Measurements from ENCODE around the gene DNM3.

Gene DNM3

DNA sequence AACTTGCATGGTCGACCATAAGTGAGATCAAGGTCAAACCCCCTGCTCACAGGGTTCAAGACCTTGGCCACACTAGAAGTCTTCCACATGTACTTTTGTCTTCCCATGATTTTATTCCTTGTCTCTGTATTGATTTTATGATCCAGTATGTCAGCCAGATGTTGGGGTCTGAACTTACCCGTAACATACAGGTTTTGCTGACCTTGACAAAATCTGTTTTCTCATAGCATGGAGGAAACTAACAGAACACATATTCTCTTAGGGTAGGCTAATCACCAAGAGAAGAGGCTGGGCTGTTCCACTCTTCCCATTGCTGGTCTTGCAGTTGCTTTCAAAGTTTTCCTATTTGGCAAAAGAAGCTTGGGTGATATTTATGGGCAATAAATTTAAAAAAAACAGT is 284.0 kb downstream of the DNM3 start:
- Histone ChIP-seq H3K4me3 (ENCODE audit: low read depth, low read length, poor library complexity, severe bottlenecking) (no peak overlapping the region), H3F3A (ENCODE audit: insufficient read depth, low read length) (no peaks in the 10 kb centered on the region), H4K20me1 (ENCODE audit: insufficient read depth, low read length) (no peaks in the 10 kb centered on the region), H3K79me2 (ENCODE audit: insufficient read depth, low read length) (no peaks in the 10 kb centered on the region), H3K9ac (ENCODE audit: low read length) (no peak overlapping the region), H3K36me3 (ENCODE audit: insufficient read depth, low read length) (no peaks in the 10 kb centered on the region), H3K9me2 (ENCODE audit: low read depth, low read length) (no peaks in the 10 kb centered on the region), H3K4me2 (ENCODE audit: low read length) (no peak overlapping the region), H3K27ac (ENCODE audit: low read depth, low read length, poor library complexity, severe bottlenecking) (no peak overlapping the region), H3K27me3 (ENCODE audit: insufficient read depth, low read length) (no peaks in the 10 kb centered on the region), H3K9me3 (ENCODE audit: low read length) (no peaks in the 10 kb centered on the region), H3K4me1 (ENCODE audit: insufficient read depth, low read length, severe bottlenecking) (no peaks in the 10 kb centered on the region), H2AFZ (ENCODE audit: low read length) (no peak overlapping the region)
- TF ChIP-seq, protein P1, sequence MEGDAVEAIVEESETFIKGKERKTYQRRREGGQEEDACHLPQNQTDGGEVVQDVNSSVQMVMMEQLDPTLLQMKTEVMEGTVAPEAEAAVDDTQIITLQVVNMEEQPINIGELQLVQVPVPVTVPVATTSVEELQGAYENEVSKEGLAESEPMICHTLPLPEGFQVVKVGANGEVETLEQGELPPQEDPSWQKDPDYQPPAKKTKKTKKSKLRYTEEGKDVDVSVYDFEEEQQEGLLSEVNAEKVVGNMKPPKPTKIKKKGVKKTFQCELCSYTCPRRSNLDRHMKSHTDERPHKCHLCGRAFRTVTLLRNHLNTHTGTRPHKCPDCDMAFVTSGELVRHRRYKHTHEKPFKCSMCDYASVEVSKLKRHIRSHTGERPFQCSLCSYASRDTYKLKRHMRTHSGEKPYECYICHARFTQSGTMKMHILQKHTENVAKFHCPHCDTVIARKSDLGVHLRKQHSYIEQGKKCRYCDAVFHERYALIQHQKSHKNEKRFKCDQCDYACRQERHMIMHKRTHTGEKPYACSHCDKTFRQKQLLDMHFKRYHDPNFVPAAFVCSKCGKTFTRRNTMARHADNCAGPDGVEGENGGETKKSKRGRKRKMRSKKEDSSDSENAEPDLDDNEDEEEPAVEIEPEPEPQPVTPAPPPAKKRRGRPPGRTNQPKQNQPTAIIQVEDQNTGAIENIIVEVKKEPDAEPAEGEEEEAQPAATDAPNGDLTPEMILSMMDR (IDR thresholded peaks at IDR 0.05; ENCODE audit: low read length), result no peak
- no peak for TF ChIP-seq EZH2 (IDR thresholded peaks at IDR 0.05; ENCODE audit: borderline replicate concordance, low read length)

DNA sequence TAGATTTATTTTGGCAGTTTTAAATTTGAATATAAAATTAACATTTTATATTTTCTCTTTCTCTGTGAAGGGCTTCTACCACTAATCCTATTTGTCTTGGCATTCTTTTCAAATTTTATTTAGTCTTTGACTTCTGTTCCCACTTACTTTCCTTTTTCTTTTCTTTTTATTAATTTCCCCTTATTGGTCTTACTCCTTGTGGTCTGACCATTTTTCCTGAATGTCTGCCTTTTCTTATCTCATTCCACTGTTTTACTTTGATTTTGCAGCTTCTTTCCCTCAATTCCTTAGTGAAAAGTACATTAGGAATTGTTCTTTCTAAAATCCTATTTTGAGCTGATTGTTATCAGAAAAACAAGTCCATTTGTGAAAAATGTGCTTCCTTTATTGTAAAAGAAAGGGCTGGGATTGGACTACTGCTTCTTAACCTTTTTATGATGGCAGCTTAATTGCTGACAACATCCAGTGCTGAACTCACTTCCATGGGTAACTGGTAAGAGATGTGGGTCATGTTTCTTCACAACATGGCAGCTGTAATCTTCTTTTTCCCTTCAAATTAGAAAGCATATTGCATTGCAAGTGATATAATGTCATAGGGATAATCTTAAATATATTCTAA is 284.6 kb downstream of the DNM3 start:
- Histone ChIP-seq H3K4me2 (ENCODE audit: low read length) (no peak overlapping the region), H3F3A (ENCODE audit: insufficient read depth, low read length) (no peaks in the 10 kb centered on the region), H4K20me1 (ENCODE audit: insufficient read depth, low read length) (no peaks in the 10 kb centered on the region), H3K27ac (ENCODE audit: low read depth, low read length, poor library complexity, severe bottlenecking) (no peak overlapping the region), H3K27me3 (ENCODE audit: insufficient read depth, low read length) (no peaks in the 10 kb centered on the region), H3K4me1 (ENCODE audit: insufficient read depth, low read length, severe bottlenecking) (no peaks in the 10 kb centered on the region), H3K79me2 (ENCODE audit: insufficient read depth, low read length) (no peaks in the 10 kb centered on the region), H3K9me3 (ENCODE audit: low read length) (no peaks in the 10 kb centered on the region), H3K9ac (ENCODE audit: low read length) (no peak overlapping the region), H3K4me3 (ENCODE audit: low read depth, low read length, poor library complexity, severe bottlenecking) (no peak overlapping the region), H3K9me2 (ENCODE audit: low read depth, low read length) (no peaks in the 10 kb centered on the region), H3K36me3 (ENCODE audit: insufficient read depth, low read length) (no peaks in the 10 kb centered on the region), H2AFZ (ENCODE audit: low read length) (no peak overlapping the region)
- TF ChIP-seq, protein P1 (IDR thresholded peaks at IDR 0.05; ENCODE audit: low read length), result no peak

DNA sequence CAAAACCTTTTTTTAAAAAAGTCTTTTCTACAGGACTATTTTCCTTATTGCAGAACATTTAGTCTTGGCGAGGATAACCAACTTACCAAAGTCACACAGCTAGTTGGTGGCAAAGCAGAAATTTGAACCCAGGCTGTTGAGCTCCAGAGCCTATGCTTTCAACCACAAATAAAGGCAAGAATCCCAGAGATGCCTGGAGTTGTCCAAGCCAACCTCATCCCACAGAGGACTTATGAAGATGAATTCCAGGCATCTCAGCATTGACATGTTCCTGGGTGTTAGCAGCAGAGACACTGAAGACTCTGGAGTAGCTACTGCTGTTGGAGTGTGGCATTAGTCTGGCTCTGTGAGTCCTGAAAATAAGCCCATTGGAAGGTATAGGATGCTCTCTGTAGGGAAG is 291.5 kb downstream of the DNM3 start:
- TF ChIP-seq EZH2 (IDR thresholded peaks at IDR 0.05; ENCODE audit: borderline replicate concordance, low read length), result no peak
- TF ChIP-seq, protein P1 (IDR thresholded peaks at IDR 0.05; ENCODE audit: low read length), result no peak
- no peaks in the 10 kb centered on the region for H3K36me3 ChIP-seq (ENCODE audit: insufficient read depth, low read length)

More for the DNA sequence above, 291.5 kb downstream of the DNM3 start:
- H3K9ac ChIP-seq (ENCODE audit: low read length), result no peak overlapping the region
- H3K9me2 ChIP-seq (ENCODE audit: low read depth, low read length), result no peaks in the 10 kb centered on the region
- no peaks in the 10 kb centered on the region for H3F3A ChIP-seq (ENCODE audit: insufficient read depth, low read length)
- H3K9me3 ChIP-seq (ENCODE audit: low read length), result no peaks in the 10 kb centered on the region
- no peaks in the 10 kb centered on the region for H3K27me3 ChIP-seq (ENCODE audit: insufficient read depth, low read length)
- no peaks in the 10 kb centered on the region for H4K20me1 ChIP-seq (ENCODE audit: insufficient read depth, low read length)
- no peaks in the 10 kb centered on the region for H3K79me2 ChIP-seq (ENCODE audit: insufficient read depth, low read length)
- no peak overlapping the region for H3K27ac ChIP-seq (ENCODE audit: low read depth, low read length, poor library complexity, severe bottlenecking)
- H3K4me1 ChIP-seq (ENCODE audit: insufficient read depth, low read length, severe bottlenecking), result no peaks in the 10 kb centered on the region
- H3K4me3 ChIP-seq (ENCODE audit: low read depth, low read length, poor library complexity, severe bottlenecking), result no peak overlapping the region
- H2AFZ ChIP-seq (ENCODE audit: low read length), result no peak overlapping the region
- H3K4me2 ChIP-seq (ENCODE audit: low read length), result no peak overlapping the region

Data from OCI-LY1 (cell line).